ENCODE measurements around the gene BET1. TPM values are rescaled to one million over a fixed set of nuclear protein-coding genes. Genes with fewer than 3 reads are reported as not detected.

BET1 gene
- 38.2 and 40.0 TPM in 2 replicates for total RNA-seq (2014; rRNA removed; shearing (Covaris generic))

GRCh38 chr7:94004024-94004951, at the start of gene BET1:
BET1 (minus strand) TSS chr7:94004355; CDS start chr7:94004216, 139 bp downstream.
- no peaks in the 10 kb centered on the region for H3K4me1 ChIP-seq
- H3K27ac ChIP-seq, result peak within 1 kb of the TSS; percentile 51
- H3K9me3 ChIP-seq (replicated peaks), result no peaks in the 10 kb centered on the region
- no peaks in the 10 kb centered on the region for H3K27me3 ChIP-seq
- H3K4me3 ChIP-seq, result peak within 1 kb of the TSS; percentile 77
- 0 out of 2 replicates have a peak, but pooled peaks cover under 1% of the 10 kb centered on the region for H3K36me3 ChIP-seq
- peak; percentile 93 to 98 for DNase-seq

- no peak for DNase-seq
- Histone ChIP-seq H3K4me3 (no peak overlapping the region), H3K27me3 (no peaks in the 10 kb centered on the region), H3K4me1 (no peaks in the 10 kb centered on the region), H3K27ac (no peak overlapping the region), H3K36me3 (no peaks in the 10 kb centered on the region), H3K9me3 (replicated peaks) (no peaks in the 10 kb centered on the region)
These were observed 49.4 kb upstream of the BET1 start for GRCh38 chr7:94053532-94053931.

- H3K4me3 ChIP-seq, result no peak overlapping the region
- H3K4me1 ChIP-seq, result no peaks in the 10 kb centered on the region
- no peaks in the 10 kb centered on the region for H3K36me3 ChIP-seq
- no peak overlapping the region for H3K27ac ChIP-seq
- DNase-seq, result no peak
- no peaks in the 10 kb centered on the region for H3K9me3 ChIP-seq (replicated peaks)
- no peaks in the 10 kb centered on the region for H3K27me3 ChIP-seq
These were observed 48.4 kb upstream of the BET1 start for GRCh38 chr7:94052398-94053180.

GRCh38 chr7:94050046-94050445, 45.9 kb upstream of the BET1 start:
- Histone ChIP-seq H3K27me3 (no peaks in the 10 kb centered on the region), H3K36me3 (no peaks in the 10 kb centered on the region)
- no peak for DNase-seq

GRCh38 chr7:94049615-94050014, 45.5 kb upstream of the BET1 start:
- no peak for DNase-seq

More at GRCh38 chr7:94050046-94050445, 45.9 kb upstream of the BET1 start:
- no peaks in the 10 kb centered on the region for H3K9me3 ChIP-seq (replicated peaks)
- no peaks in the 10 kb centered on the region for H3K4me1 ChIP-seq
- H3K4me3 ChIP-seq, result no peak overlapping the region
- H3K27ac ChIP-seq, result no peak overlapping the region

GRCh38 chr7:94048755-94049154, 44.6 kb upstream of the BET1 start:
- Histone ChIP-seq H3K4me1 (no peaks in the 10 kb centered on the region), H3K9me3 (replicated peaks) (no peaks in the 10 kb centered on the region), H3K27me3 (no peaks in the 10 kb centered on the region), H3K36me3 (no peaks in the 10 kb centered on the region), H3K4me3 (no peak overlapping the region), H3K27ac (no peak overlapping the region)
- no peak for DNase-seq

More at GRCh38 chr7:94049615-94050014, 45.5 kb upstream of the BET1 start:
- no peaks in the 10 kb centered on the region for H3K4me1 ChIP-seq
- H3K27ac ChIP-seq, result no peak overlapping the region
- H3K36me3 ChIP-seq, result no peaks in the 10 kb centered on the region
- no peaks in the 10 kb centered on the region for H3K9me3 ChIP-seq (replicated peaks)
- no peak overlapping the region for H3K4me3 ChIP-seq
- no peaks in the 10 kb centered on the region for H3K27me3 ChIP-seq

GRCh38 chr7:94047956-94048355, 43.8 kb upstream of the BET1 start:
- Histone ChIP-seq H3K27ac (no peak overlapping the region), H3K36me3 (no peaks in the 10 kb centered on the region), H3K27me3 (no peaks in the 10 kb centered on the region), H3K9me3 (replicated peaks) (no peaks in the 10 kb centered on the region), H3K4me1 (no peaks in the 10 kb centered on the region), H3K4me3 (no peak overlapping the region)
- DNase-seq, result no peak

- H3K36me3 ChIP-seq, result no peaks in the 10 kb centered on the region
- no peak overlapping the region for H3K27ac ChIP-seq
- H3K4me3 ChIP-seq, result no peak overlapping the region
- no peaks in the 10 kb centered on the region for H3K27me3 ChIP-seq
- no peaks in the 10 kb centered on the region for H3K9me3 ChIP-seq (replicated peaks)
- H3K4me1 ChIP-seq, result no peaks in the 10 kb centered on the region
- no peak for DNase-seq
These were observed 41.4 kb upstream of the BET1 start for GRCh38 chr7:94045581-94045980.

GRCh38 chr7:94044806-94045205, 40.7 kb upstream of the BET1 start:
- Histone ChIP-seq H3K27ac (no peak overlapping the region), H3K27me3 (no peaks in the 10 kb centered on the region), H3K4me3 (no peak overlapping the region), H3K9me3 (replicated peaks) (no peaks in the 10 kb centered on the region), H3K4me1 (no peaks in the 10 kb centered on the region), H3K36me3 (no peaks in the 10 kb centered on the region)
- no peak for DNase-seq

GRCh38 chr7:94043299-94043698, 39.1 kb upstream of the BET1 start:
- Histone ChIP-seq H3K4me1 (no peaks in the 10 kb centered on the region), H3K36me3 (no peaks in the 10 kb centered on the region), H3K4me3 (no peak overlapping the region), H3K27ac (no peak overlapping the region), H3K9me3 (replicated peaks) (no peaks in the 10 kb centered on the region), H3K27me3 (no peaks in the 10 kb centered on the region)
- no peak for DNase-seq

GRCh38 chr7:94042381-94042780, 38.2 kb upstream of the BET1 start:
- Histone ChIP-seq H3K9me3 (replicated peaks) (no peaks in the 10 kb centered on the region), H3K27ac (no peak overlapping the region), H3K27me3 (no peaks in the 10 kb centered on the region), H3K4me1 (no peaks in the 10 kb centered on the region), H3K4me3 (no peak overlapping the region), H3K36me3 (no peaks in the 10 kb centered on the region)
- no peak for DNase-seq

- no peak for DNase-seq
- Histone ChIP-seq H3K27me3 (no peaks in the 10 kb centered on the region), H3K4me1 (no peaks in the 10 kb centered on the region), H3K27ac (no peak overlapping the region), H3K4me3 (no peak overlapping the region), H3K36me3 (no peaks in the 10 kb centered on the region), H3K9me3 (replicated peaks) (no peaks in the 10 kb centered on the region)
These were observed 37.4 kb upstream of the BET1 start for GRCh38 chr7:94041529-94041928.

- Histone ChIP-seq H3K27ac (no peak overlapping the region), H3K4me1 (no peaks in the 10 kb centered on the region), H3K27me3 (no peaks in the 10 kb centered on the region), H3K4me3 (no peak overlapping the region), H3K9me3 (replicated peaks) (no peaks in the 10 kb centered on the region), H3K36me3 (no peaks in the 10 kb centered on the region)
- DNase-seq, result peak; percentile 32 to 50
These were observed 36.1 kb upstream of the BET1 start for GRCh38 chr7:94040254-94040653.

- Histone ChIP-seq H3K9me3 (replicated peaks) (no peaks in the 10 kb centered on the region), H3K27me3 (no peaks in the 10 kb centered on the region), H3K36me3 (no peaks in the 10 kb centered on the region), H3K4me3 (no peak overlapping the region), H3K4me1 (no peaks in the 10 kb centered on the region), H3K27ac (no peak overlapping the region)
- DNase-seq, result no peak
These were observed 35.3 kb upstream of the BET1 start for GRCh38 chr7:94039368-94040035.

All from SJCRH30 (cell line).